A204.1 (cell line): ENCODE results near the gene SORL1.
"Not testable (repeated sequence)": the region's sequence is repeated elsewhere in the genome, so short reads cannot be mapped to it uniquely, and the experiment has no call there.

ENCODE experiments used
- FAIRE-seq: peaks from 2 replicates; lab custom pipeline; 2012; peaks lifted over from hg19 to GRCh38; lab: Jason Lieb, UNC

The SORL1 gene

GRCh38 chr11:121503051-121503450 is 50.9 kb downstream of the SORL1 start:
- FAIRE-seq = no peak

- not testable (repeated sequence) for FAIRE-seq
Measured at GRCh38 chr11:121506237-121506636, 54.1 kb downstream of the SORL1 start.

DNA sequence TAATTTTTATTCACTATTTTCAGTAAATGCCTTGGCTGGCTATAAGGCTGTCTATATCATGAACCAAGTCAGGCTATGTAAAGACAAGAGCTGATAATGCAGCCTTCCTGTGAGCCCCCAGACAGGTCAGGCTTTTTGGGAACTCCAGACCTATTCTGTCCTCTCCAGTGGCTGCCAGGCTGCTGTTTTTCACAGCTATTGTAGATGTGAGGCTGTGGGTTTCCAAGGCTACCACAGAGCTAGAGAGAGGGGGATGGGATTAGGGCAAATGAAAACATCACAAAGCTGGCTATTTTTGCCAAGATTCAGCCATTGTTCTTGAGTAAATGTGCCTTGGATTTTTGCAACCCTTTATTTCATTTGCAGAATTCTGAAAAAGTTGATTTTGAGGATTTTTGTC is 56.3 kb downstream of the SORL1 start:
- no peak for FAIRE-seq

DNA sequence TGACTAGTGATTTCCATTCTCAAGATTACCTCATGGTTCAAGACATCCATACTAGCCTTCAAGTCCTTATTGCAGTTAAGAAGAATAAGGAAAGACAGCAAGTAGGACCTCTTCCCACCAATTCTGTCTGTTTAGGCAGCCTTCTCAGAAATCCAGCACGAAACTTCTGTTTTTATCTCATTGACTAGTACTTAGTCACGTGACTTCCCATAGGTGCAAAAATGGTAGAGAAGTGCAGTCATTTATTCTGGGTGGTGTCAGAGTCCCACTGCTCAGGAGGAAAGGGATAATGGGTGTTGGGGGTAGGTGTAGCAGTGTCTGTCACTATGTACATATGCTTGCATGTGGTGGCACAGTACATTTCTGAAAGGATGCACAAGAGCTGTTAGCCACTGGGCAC is 58.3 kb downstream of the SORL1 start:
- no peak for FAIRE-seq

DNA sequence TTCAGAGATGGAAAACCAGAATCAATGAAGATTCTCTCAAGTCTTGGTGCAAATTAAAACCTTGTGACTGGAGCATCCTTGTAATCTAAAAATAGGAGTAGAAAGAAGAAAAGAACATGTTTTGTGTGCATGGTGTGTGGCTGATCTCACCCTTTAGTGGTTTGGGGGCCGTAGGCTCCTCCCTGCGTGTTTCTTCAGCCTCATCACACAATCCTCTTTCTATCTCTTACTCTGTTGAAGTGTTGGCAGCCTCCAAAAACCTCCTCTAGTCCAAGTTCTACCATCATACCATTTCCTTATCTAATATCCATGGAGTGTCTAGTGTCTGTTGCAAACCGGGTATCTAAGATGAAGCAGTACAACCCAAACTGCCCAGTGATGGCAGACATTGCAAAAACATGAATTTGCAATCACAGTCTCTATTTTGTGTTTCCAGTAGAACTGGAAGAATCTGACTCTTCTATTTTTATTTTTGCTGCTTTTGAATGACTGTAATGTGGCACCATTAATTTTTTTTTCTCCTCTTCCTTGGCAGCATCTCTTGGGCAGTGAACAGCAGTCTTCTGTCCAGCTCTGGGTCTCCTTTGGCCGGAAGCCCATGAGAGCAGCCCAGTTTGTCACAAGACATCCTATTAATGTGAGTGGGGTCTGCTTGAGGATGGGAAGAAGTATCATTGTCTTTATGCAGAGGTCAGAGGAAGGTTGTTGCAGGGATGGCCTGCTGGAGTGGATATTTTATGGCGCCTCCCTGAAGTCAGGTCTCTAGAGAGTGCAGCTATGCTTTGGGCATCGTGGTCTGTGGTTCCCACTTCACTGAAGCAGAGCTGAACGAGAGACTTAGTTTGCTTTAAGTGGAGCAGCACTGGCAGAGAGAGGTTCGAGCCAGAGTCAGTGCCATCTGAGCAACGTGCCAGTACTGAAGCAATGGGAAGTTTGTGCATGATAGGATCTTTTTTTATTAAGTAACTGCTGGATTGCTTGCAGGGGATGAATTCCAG is 60.7 kb downstream of the SORL1 start:
- FAIRE-seq = no peak

- no peak for FAIRE-seq
Measured at GRCh38 chr11:121513807-121514206, 61.7 kb downstream of the SORL1 start.

DNA sequence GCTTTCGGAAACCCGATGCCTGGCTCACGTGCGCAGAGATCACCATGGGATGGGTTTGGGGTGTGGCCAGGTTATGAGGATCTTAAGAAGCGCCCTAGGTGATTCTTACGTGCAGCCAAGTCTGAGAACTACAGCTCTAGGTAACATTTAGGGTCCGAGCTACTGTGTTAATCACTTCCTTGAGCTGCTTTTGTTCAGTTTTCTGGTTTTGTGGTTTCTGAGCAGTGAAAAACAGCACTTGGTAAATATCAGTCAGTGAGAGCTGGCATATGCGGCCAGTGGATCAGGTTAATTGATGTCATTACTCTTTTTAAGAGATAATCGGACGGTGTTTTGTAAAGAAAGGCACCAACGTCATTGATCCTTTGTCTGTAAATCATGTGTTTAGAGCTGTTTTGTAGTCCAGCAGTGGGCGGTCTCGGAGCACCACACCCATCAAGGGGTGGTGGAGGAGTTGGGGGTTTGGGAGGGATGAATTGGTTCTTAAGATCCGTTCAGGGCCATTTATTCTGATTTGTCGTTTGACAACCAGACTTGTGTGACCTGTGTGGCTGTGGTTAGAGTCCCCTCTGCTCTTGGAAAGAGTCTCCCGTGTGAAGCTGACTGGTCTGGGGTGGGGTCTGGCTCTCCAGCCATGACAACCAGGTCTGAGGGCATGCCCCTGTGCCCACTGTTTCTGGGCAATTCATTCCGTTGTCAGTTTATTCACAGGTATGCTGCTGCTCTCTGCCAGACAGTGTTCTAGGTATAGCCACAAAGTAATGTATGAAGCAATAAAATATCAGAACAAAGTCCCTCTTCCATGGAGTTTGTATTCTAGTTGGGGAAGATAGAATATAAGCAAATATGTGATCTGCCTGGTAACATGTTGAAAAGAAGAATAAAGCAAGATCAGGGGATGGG is 62.6 kb downstream of the SORL1 start:
- FAIRE-seq = no peak

- FAIRE-seq = no peak
Measured at GRCh38 chr11:121515335-121515671, 63.2 kb downstream of the SORL1 start.

DNA sequence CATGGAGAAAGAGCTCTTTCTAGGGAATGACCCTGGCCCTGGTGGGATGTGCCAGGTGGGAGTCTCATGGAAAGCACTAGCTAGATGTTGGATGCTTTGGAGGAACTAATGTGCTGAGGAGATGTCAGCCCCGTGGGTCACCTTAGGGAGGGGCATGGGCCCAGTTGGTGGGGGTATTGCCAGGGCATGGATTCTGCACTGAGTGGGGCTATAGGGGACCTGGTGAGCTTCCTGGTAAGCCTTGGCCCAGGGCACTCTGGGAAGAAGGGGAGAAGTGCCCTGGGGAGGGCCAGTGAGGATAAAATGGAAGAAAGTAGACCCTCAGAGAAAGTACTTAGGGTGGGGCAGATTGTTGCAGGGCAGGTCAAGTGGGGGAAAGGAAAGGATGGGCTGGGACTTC is 65.9 kb downstream of the SORL1 start:
- no peak for FAIRE-seq

GRCh38 chr11:121520243-121521144 is 68.4 kb downstream of the SORL1 start:
- no peak for FAIRE-seq

DNA sequence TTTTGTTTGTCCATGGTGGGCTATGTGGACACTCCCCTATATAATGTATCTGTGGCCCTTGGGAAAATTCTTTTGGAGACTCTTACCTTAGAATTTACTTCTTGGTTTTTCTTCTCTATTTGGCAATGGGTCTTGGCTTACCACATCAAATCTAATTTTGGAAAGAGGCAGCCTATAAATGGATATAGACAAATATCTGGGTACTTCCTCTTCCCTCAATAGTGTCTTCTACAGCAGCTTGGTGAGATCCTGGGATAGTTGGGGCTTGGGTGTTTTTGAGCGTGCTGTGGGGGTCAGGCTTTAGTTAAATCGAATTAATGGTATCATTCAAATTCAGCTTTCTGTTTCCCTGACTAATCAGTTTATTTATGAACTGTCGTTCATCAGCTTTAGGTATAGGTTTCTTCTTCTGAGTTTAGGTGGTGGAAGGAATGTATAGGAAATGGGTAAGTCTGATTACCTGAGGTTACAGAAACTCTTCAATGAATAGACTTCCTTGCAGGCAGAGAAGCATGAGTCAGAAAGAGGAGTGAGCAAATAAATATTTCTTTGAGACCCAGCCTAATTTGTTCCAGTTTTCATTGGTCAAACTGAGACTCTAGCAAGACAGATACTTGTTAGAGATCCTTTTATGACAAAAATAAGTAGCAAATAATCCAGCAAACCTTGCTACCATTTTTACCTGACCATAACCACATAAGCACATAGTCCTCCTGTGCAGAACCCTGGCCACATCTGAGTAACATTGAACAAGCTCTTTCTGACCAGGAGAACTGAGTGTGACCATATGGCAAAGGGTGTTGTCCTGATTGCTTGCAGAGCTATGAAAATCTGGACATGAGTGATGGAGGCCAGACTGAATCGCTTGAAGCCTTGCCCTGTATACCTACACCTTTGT is 69.3 kb downstream of the SORL1 start:
- FAIRE-seq = no peak

DNA sequence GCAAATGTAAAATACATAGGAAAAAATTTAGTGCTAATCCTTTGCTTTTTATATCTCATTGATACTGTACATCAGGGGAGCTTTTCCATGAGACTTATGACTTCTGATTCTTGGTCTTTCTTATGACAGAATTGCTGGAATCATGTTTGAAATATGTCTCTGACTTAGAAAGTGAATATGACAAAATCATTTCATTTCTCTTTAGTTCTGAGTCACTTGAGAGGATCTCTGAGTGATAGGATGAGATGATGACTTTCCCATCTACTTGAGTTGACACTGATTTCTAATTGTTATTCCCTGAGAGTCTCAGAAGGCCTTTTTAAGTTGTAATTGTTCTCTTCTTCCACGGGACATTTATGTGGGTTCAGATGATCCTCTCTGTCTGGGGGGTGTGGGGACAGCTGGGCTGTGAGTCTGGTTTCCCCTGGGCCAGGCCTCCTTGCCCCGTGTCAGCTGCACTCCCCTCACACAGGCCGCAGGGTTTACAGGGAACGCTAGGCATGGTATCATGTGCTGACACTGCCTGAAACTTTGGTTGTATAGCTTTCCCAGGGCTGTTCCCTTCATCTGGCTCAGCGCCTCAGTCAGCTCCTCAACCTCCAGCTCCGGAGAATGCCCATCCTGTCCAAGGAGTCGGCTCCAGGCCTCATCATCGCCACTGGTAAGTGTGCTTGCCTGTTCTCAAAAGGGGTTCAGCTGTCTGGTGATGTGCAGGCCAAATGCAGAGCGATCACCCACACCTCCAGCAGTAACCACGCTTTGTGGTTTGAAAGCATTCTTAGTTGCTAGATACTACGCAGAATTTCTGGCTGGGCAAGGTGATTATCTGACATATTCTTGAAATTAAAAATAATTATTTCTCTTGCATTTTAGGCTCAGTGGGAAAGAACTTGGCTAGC is 70.2 kb downstream of the SORL1 start:
- no peak for FAIRE-seq

GRCh38 chr11:121523581-121524232 is 71.6 kb downstream of the SORL1 start:
- FAIRE-seq = no peak

DNA sequence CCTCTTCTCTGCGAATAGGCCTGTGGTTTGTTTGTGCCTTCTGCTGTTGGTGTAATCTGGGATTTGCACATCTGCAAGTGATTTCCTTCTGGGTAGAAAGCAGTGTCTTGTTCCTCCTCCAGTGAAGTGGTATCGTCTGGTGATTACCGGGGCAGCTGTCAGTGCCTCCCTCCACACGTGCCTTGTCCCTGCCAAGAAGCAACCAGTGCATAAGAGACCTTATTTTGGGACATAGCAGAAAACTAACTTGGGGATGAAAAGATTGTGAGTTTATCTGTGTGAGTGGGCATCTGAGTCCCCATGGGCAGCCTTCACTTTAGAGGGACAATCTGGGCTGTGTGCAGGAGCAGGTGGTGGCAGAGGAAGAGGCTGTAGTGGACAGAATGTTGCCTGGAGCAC is 72.1 kb downstream of the SORL1 start:
- FAIRE-seq = no peak

DNA sequence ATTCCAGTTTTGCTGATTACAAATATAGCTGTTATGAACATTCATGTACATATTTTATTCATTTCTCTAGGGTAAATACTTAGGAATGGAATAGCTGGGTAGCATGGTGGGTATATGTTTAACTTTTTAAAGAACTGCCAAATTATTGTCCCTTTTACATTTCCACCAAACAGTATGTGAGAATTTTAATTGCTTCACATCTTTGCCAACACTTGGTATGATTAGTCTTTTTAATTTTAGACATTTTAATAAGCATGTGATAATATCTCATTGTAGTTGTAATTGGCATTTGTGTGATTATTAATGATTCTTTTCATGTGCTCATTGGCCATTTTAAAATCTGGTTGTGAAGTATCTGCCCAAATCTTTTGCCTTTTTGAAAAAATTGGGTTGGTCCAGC is 73.3 kb downstream of the SORL1 start:
- no peak for FAIRE-seq

DNA sequence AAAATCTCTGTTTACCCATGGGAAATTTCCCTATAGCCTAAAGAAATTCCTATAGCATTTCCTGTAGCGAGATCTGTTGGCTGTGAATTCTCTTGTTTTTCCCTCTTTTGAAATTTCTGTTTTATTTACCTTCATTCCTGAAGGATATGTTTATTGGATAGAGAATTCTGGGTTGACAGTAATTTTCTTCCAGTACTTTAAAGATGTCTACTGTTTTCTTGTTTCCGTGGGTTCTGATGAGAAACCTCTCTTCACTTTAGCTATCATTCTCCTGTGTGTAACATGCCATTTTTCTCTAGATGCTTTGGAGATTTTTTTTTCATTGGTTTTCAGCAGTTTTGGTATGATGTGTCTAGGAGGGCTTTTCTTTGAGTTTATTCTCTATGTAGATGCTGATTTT is 78.1 kb downstream of the SORL1 start:
- no peak for FAIRE-seq

DNA sequence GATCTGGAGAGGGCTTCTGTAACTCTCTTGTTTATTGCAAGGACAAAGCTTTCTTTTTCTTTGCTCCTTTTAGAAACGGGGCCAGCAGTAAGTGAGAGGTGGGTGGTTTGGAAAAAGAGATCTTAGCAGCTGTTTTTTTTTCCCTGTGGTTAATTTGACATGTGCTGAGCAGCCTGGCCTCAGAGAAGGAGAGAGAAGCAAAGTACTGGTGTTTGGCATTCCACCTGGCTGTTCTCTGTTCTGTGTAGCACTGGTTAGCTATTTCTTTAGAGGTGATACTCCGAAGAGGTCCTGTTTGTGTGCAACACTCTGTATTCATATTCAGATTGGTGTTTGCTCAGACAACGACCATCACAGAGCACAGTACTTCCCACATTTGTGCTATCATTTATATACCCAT is 81.5 kb downstream of the SORL1 start:
- no peak for FAIRE-seq

- no peak for FAIRE-seq
Measured at GRCh38 chr11:121534131-121535093, 82.3 kb downstream of the SORL1 start.
